HG03342 (cell line): ENCODE measurements around the gene EFCAB8.
"Not testable (repeated sequence)": the region's sequence is repeated elsewhere in the genome, so short reads cannot be mapped to it uniquely, and the experiment has no call there.

Experiments
- ATAC-seq: cut with Tn5 transposase; IDR thresholded peaks from one replicate; pipeline ENCODE4 v1.9.1; 2021; ENCODE audit warnings: mild to moderate bottlenecking, moderate library complexity; ENCODE audit not compliant: unreplicated experiment

The EFCAB8 gene

DNA sequence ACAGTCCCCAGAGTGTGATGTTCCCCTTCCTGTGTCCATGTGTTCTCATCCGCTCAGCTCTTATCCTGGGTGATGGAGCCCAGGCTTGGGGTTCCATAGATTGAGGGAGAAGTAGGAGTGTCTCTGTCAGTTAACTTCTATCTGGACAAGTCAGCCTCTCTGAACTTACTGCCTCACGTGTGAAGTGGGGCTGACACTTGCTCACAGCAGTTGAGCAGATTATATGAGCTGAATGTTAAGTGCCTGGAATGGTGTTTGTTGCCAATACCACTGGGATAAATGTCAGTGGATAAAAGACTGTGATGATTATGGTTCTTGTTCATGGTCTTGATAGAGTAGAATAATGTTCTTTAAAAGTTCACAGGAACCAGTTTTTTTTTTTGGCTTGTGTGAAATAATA, 17.1 kb upstream of the EFCAB8 start:
- no peak for ATAC-seq

DNA sequence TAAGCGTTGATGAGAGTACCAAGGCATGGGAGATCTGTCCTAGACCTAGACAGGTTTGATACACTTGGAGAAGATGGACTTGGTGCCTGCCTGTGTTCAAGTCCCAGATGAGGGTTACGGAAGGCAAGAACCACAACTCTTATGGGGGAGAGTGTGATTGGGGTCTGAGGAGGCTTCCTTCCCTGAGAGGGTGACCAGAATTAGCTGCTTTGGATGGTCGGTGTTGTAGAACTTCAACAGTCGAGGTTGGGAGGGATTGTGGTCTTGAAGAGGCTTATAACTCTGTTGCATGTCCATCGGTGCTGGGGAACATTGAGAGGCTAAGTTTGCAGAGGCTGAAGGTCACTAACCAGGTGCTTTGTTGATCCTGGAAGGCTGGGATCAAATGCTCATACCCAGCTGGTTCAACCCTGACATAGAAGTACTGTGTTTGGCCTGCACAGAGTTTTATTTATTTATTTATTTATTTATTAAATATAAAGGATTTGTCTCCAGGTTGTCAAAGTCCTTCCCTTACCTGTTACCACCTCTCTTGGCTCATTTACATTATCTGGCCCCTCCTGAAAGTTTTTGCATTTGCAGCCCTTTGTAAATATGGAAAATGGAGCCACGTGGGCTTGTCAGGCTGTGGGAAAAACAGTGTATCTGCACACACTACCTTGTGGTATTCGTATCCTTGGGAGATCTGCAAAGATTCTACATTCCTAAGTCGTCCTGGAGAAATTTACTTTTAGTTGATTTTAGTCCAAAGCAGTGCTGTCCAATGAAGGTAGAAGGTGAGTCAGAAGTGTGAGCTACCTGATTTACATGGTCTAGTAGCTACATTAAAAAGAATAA, 15.8 kb upstream of the EFCAB8 start:
- ATAC-seq: no peak

DNA sequence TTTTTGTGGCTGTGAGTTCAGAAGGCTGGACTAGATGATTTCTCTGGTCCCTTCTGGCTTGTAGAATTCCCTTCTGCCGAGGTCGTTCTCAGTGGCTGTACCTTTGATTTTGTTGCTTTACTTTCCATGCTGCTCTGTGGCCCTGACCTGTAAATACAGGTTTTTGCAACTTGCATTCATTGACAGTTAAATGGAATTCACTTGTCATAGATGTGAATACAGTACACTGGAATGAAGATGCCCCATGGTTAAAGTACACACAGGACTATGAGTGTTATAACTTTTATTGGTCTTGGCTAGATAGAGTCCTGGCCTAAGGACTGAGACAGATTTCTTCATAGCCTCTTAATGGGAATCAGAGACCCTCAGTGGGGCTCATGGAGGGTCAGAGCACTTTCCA, 12.9 kb upstream of the EFCAB8 start:
- ATAC-seq: no peak

DNA sequence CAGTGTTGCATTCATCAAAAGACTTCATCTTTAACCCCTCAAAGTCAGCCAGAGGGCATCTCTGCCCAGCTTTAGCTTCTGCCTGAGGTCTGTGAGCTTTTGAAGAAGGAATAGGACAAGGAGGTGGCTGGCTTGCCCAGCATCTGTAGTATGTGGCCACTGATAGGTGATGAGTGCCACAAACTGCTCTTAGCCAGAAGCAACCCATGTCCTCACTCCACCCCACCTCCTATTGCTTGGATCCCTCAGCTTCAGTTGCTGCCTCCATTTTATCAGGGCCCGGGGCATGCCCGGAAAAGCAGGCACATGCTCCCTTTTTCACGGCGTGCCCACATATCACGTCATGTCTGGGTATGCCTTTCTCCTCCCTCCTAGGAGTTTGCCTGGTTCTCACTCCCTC, 11.9 kb upstream of the EFCAB8 start:
- ATAC-seq: no peak

DNA sequence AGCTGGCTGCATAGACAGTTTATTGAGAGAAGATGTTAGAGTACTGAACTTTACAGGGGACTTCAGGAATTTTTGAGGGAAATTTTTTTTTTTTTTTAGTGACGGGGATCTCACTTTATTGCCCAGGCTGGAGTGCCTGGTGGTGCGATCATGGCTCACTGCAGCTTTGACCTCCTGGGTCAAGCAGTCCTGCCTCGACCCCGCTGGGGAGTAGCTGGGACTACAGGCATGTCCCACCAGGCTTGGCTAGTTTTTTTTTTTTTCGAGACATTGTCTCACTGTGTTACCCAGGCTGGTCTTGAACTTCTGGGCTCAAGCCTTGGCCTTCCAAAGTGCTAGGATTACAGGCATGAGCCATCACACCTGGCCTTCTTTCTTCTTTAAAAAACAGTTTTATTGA, 10.8 kb upstream of the EFCAB8 start:
- no peak for ATAC-seq

DNA sequence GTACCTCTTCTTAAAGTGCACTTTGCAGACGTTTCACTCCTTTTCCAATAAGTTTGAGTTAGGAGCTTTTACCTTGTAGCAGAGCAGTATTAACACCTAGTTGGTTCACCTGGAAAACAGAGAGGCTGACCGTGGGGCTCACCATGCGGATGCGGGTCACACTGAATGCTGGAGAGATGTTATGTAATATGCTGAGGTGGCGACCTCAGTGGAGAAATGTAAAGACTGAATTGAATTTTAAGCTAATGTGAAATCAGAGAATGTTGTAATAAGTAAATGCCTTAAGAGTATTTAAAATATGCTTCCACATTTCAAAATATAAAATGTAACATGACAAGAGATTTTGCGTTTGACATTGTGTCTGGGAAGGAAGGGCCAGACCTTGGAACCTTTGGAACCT, 9.9 kb upstream of the EFCAB8 start:
- ATAC-seq: no peak

DNA sequence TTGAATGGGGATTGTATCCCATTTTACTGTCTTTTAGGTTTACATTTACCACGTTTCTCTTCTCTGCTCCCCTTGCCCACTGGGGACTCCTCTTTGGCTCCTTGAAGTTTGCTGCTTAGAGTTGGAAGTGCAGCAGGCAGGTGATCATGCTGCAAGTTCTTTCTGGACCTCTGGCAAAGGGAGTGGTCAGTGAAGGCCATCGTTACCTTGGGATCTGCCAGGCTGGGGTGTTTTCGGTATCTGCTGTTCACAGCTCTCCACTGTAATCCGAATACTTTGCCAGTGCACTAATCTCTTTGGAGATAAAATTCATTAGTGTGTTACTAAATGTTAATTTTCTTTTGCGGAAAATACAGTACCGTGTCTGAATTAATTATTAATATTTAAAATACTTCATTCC, 9.1 kb upstream of the EFCAB8 start:
- ATAC-seq: no peak

DNA sequence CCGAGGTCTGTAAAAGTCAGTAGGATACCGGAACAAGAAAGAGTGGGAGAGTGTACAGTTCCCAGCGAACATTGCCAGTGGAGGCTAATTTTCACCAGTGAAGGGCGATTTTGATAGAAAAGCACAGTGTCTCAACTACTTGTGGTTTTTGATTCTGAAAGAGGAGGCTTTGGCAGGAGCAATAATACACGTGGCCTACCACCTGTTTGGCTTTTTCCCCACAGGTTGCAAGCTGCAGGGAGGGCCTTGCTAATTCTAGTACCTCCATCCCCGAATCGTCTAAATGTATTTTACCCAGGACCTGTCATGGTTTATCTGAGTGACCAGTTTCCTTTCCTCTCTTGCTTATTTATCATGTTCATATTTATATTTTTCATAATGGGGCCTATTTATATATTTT, 3.3 kb upstream of the EFCAB8 start:
- ATAC-seq: no peak

DNA sequence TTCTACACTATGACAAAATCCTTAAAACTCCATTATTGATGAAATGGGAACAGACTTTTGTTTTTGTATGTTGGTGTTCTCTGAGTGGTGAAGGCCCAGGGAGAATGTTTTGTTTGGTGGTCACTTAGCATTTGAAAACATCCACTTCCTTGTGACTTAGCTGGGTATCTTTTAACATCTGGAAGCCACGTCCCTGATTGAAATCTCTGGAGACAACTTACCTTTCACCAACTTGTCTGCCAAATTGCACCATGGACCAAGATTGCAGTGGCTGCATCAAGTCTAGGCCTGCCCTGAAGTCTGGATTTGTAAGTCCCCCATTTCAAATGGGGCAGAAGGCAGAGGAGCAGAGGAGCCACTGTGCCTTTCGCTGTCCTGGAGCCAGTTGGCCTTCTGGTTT, 534 bp upstream of the EFCAB8 start:
- no peak for ATAC-seq

DNA sequence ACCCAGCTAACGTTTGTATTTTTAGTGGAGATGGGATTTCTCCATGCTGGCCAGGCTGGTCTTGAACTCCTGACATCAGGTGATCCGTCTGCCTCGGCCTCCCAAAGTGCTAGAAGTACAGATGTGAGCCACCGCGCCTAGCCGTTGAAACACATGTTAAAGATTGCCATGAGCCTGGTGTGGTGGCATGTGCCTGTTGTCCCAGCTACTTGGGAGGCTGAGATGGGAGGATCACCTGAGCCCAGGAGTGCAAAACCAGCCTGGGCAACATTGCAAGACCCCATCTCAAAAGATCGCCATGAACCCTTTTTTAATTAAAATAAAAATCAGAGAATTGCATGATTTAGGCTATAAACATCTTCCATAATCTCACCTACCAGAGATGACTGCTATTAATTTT, 2.7 kb downstream of the EFCAB8 start:
- no peak for ATAC-seq

DNA sequence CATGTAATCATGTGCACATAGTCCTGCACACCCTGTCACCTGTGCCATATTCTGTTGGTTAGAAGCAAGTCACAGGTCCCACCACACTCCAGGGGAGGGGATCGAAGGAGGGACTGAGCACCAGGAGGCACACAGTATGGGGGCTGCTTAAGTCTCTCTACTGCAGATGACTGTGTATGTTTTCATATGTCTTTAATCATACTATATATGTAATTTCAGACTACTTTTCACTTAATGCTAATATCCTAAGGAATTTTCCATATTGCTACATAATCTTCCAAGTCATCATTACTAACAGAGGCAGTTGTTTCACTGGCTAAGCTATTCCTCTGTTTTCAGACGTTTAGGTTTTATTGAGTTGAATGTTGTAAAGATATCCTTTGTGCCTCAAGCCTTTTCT, 10.8 kb downstream of the EFCAB8 start:
- ATAC-seq: no peak

DNA sequence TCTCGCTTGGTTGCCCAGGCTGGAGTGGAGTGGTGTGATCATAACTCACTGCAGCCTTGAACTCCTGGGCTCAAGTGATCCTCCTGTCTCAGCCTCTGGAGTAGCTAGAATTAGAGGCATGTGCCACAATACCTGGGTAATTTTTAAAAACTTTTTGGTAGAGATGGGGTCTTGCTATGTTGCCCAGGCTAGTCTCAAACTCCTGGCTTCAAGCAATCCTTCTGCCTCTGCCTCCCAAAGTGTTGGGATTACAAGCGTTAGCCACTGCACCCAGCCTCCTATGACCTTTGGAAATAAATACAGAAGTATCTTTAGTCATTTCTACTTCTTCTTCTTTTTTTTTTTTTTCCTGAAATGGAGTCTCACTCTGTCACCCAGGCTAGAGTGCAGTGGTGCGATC, 11.8 kb downstream of the EFCAB8 start:
- not testable (repeated sequence) for ATAC-seq

DNA sequence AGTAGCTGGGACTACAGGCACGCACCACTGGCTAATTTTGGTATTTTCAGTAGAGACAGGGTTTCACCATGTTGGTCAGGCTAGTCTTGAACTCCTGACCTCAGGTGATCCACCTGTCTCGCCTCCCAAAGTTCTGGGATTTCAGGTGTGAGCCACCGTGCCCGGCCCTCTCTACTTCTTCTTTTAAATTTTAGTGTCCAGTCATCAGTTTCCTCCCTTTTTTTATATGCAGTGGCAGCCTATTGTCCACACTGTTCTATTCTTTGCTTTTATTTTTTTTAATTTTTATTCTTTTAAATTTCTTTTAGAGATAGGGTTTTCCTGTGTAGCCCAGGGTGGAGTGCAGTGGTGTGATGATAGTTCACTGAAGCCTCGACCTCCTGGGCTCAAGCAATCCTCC, 12.3 kb downstream of the EFCAB8 start:
- ATAC-seq: no peak

DNA sequence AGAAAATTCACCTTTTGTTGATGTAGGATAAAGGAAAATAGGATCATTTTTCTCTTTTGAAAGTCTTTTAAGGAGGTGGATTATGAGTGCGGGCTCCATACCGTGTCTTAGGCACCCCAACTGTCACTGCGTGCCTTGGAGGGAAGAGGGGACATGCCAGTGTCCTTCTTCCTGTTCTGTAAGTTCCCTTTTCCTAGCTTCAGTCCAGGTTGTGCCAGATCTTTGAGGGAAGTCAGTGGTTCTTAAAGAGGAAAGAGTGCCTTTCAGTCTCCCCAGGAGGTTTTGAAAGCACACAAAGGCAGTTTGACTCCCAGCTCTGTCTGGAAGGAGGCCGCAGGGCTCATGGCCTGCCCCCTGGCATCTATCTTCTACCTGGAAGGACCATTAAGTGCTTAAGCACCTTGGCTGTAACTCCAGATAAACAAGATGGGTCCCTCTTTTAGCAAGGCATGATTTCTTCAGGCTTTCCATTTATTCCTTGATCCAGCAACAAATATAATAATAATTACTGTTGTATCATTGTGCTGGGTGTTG, 13.0 kb downstream of the EFCAB8 start:
- ATAC-seq: no peak

DNA sequence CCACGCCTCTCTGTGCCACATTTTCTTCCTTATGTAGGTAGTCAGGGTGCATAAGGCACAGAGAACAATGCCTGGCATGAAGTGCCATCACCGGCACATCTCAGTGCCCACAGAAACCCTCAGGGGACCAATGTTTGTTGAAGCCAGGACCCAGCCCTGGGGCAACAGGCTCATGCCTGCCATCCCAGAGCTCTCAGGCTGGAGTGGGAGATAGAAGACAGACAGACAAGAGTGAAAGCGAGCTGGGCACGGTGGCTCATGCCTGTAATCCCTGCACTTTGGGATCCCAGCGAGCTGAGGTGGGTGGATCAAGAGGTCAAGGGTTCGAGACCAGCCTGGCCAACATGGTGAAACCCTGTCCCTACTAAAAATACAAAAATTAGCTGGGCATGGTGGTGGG, 13.5 kb downstream of the EFCAB8 start:
- no peak for ATAC-seq

DNA sequence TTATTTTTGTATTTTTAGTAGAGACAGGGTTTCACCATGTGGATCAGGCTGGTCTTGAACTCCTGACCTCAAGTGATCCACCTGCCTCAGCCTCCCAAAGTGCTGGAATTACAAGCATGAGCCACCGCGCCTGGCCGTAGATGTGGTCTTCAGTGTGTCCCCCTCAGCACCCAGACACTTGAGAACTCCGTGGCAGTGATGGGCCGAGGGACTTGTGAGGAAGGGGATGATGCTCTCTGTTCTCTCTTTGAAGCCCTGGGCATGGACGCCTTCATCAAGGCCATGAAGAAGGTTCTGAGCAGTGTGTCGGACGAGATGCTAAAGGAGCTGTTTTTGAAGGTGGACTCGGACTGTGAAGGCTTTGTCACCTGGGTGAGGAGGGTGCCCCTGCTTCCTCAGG, 16.9 kb downstream of the EFCAB8 start:
- no peak for ATAC-seq

DNA sequence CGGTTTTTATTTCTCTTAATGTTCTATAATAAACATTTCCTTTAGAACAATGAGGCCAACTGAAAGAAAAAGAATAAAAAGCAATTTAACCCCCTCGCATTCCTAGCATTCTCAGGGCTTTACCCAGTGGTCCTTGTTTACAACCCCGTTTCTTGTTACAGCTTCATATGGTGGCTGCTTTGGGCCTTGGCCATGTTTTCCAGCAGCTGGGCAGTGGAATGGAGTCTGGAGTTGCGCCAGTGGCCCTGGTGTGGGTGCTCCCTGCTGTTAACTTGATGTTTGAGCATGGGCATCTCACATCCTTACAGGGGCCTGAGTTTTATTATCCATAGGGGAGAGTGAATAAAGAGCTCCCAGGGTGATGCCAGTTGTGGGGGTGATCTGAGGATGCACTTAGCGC, 18.8 kb downstream of the EFCAB8 start:
- ATAC-seq: no peak

DNA sequence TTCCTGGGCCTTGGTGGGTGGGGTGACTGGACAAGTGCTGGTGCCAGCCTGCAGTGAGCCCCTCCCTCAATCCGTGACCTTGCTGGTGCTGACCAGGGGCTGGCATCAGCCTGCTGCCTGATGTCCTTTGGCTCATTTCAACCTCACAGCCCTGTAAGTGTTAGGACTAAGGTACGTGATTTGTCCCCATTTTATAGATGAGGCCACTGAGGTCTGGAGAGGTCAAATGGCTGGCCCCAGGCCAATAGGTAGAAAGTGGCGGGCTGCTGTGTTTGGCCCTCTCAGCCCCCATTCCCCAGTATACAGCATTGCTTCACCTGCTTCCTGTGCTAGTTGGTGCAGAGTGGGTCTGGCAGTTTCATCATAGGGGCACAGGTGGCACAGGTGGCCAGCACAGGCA, 20.1 kb downstream of the EFCAB8 start:
- no peak for ATAC-seq

DNA sequence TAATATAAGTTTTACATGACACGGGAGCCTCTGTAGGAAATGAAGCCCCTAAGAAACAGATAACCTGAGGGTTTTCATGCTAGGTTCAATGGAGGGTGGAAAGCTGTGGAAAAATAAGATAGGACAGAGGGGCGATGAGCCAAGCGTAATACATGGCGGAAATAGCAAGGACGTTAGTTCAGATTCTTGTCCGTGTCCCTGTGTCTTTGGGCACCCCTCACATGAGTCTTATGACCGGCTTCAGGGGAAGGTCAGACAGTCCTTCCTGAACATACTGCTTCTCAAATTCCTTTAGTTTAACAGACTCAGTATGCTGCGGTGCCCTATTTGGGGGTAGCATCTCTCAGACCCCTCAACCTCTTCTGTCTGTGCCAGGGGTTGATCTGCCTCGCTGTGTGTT, 20.8 kb downstream of the EFCAB8 start:
- ATAC-seq: no peak

DNA sequence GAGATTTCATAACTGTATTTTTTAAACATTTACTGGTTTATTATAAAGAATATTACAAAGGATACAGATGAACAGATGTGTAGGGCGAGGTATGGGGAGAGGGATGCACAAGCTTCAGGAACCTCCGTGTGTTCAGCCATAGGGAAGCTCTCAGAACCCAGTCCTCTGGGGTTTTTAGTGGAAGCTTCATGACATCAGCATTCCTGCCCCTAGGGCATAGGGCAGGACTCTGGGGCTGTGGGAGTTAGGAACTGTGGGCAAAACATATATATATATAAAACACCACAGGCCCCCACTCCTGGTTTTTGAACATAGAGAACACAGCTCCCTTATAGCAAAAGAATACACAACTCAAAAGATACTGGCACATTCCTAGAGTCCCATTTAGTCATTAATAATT, 21.9 kb downstream of the EFCAB8 start:
- no peak for ATAC-seq

DNA sequence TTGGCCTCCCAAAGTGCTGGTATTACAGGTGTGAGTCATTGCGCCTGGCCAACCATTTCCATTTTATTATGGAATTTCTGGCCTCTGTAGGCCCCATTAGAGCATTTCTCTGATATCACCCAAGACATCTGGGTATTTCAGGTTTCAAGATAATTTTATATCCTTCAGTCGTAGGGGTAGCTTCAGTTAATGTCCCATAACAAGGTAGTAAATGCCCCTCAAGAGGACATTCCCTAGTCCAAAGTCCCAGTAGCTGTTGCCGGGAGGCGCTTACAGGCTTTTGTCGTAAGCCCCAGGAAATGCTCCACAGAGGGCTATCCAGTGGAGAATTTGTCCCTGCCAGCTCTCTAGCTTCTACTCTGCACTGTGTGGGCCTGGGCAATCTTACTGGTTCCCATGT, 24.4 kb downstream of the EFCAB8 start:
- no peak for ATAC-seq

DNA sequence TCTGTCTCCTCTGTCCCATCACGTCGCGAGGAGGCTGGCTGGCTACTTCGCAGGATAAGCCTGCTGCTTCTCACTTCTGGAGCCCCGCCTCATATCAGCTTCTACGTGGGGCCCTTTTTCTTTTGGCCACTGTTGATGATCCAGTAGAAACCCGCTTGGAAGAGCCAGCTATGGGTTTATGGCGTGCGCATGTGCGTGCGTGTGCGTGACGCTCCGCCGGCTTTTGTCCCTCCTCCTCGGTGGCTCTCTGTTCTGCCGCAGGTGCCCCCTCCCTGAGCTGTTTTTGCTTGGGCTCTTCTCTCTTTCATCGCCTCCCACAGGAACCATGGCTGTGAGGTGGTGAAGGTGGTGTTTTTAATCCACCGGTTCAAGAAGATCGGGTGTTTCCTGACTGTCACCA, 26.5 kb downstream of the EFCAB8 start:
- ATAC-seq: no peak

DNA sequence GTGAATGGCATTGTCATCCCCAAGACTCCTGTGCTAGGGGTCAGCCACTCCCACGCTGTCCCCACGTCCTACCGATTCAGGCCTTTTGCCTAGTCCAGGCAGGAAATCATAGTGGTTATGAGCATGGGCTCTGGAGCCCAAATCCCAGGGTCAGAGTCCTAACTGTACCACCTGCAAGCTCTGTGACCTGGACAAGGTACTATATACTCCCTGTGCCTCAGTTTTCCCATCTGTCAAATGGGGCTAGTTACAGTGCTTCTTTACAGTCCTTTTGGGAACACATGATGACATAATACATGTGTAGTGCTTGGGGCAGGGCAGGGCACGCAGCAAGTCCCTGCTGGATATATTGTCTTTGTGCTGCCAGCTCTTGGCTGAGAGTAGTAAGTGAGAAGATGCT, 27.2 kb downstream of the EFCAB8 start:
- no peak for ATAC-seq
